Caki2 (cell line): ENCODE results near the gene PCDHB10. TPM values are rescaled to one million over a fixed set of nuclear protein-coding genes. Genes with fewer than 3 reads are reported as not detected.
"Not testable (repeated sequence)": the region's sequence is repeated elsewhere in the genome, so short reads cannot be mapped to it uniquely, and the experiment has no call there.

Source experiments
- DNase-seq: peaks from one replicate; pipeline ENCODE4 v3.0.0-alpha.2; 2015; ENCODE audit warnings: low read depth
- in situ Hi-C: cut with HindIII; loops from 2 replicates; pipeline ENCODE4 v1.10.0; 2016; ENCODE audit warnings: low sequenced_read_pairs, low pct_unique_long_range_greater_than_20kb, mixed read lengths
- total RNA-seq: library from RNA; depleted of rRNA; stranded (reverse); fragments of >200 nt; shearing (Covaris generic); gene quantifications from 2 replicates; pipeline ENCODE4 v1.2.3, GENCODE V29; 2014; ENCODE audit warnings: low replicate concordance

Gene PCDHB10
- total RNA-seq, 1 experiment from 2014 or later = 1.2 TPM

- DNase-seq = peak; percentile 50
- in situ Hi-C loops = no loop called here
Measured at GRCh38 chr5:141182248-141182647, 9.9 kb upstream of the PCDHB10 start, which contains the start of gene PCDHB16. TSS of gene PCDHB16 (plus strand) at chr5:141182387. CDS start at chr5:141182560, 173 bp downstream.

- in situ Hi-C loops, DNase-seq: not testable (repeated sequence)
Measured at GRCh38 chr5:141184117-141184855, 7.9 kb upstream of the PCDHB10 start.

DNA sequence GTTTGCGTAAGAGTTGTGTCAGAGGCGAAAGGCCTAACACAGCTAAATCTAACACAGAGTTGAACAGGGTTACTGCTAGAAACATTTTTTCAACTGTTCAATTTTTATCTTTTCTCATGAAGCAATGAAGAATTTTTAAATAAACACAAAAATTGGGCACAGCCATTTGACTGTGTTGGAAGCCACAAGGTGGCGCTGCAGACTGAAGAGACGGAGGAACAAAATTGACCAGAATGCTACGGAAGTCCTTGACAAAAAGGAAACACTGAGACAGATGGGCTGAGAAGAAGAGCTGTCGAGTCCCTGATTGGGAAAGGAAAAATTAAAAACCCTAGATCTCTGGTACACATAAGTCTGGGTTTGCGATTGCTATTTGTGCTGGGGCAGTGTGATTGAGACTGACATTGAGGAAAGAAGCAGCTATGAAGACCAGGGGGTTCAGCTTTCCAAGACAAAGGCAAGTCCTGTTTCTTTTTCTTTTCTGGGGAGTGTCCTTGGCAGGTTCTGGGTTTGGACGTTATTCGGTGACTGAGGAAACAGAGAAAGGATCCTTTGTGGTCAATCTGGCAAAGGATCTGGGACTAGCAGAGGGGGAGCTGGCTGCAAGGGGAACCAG is 5.1 kb upstream of the PCDHB10 start, which contains the start of gene PCDHB9:
Gene PCDHB9 (plus strand): TSS at position 265 of the 616 bp plus-strand sequence. CDS start 158 bp downstream, at position 423.
- peak; percentile 5 for DNase-seq
- in situ Hi-C loops = no loop called here

GRCh38 chr5:141188682-141189081 is 3.5 kb upstream of the PCDHB10 start:
- in situ Hi-C loops, DNase-seq: not testable (repeated sequence)

- DNase-seq, in situ Hi-C loops: not testable (repeated sequence)
Measured at GRCh38 chr5:141189131-141189530, 3.0 kb upstream of the PCDHB10 start.

- in situ Hi-C loops, DNase-seq: not testable (repeated sequence)
Measured at GRCh38 chr5:141194332-141194731, 2.2 kb downstream of the PCDHB10 start.

GRCh38 chr5:141196363-141196762 is 4.2 kb downstream of the PCDHB10 start:
- no peak for DNase-seq
- in situ Hi-C loops = no loop called here

DNA sequence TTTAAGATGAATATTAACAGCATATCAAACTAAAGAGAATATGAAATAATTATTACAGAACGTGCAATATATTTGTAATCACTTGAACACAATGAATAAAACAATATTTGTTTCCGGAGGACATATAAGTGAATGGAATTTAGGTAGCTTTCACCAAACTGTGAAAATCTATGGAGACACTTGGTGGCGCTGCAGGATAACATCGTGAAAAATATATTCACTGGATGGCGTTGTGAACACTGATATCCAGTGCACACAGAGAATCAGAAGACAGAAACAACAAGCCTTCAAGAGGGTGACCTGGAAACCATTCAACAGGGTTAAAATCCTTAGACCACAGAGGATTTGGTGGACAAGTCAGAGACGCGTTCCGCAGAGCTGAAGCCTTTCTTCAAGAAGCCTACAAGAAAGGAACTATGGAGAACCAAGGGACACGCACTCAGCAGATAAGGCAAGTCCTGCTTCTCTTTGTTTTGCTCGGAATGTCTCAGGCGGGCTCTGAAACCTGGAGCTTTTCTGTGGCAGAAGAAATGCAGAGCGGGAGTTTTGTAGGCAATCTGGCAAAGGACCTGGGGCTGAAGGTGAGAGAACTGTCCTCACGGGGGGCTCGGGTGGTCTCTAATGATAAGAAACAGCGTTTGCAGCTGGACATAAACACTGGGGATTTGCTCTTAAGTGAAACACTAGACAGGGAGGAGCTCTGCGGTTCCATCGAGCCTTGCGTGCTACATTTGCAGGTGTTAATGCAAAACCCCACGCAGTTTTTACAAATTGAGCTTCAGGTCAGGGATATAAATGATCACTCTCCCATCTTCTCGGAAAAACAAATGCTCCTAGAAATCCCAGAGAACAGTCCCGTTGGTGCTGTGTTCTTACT is 7.4 kb downstream of the PCDHB10 start, which contains the start of gene PCDHB11:
Gene PCDHB11 (plus strand): TSS at position 269 of the 877 bp plus-strand sequence. CDS start 148 bp downstream, at position 417.
- DNase-seq = peak; percentile 14
- in situ Hi-C loops = no loop called here

DNA sequence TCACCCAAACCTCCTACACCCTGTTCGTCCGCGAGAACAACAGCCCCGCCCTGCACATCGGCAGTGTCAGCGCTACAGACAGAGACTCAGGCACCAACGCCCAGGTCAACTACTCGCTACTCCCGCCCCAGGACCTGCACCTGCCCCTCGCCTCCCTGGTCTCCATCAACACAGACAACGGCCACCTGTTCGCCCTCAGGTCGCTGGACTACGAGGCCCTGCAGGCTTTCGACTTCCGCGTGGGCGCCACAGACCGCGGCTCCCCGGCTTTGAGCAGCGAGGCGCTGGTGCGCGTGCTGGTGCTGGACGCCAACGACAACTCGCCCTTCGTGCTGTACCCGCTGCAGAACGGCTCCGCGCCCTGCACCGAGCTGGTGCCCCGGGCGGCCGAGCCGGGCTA is 9.0 kb downstream of the PCDHB10 start:
- in situ Hi-C loops, DNase-seq: not testable (repeated sequence)

- in situ Hi-C loops, DNase-seq: not testable (repeated sequence)
Measured at GRCh38 chr5:141201646-141202045, 9.5 kb downstream of the PCDHB10 start.

GRCh38 chr5:141208478-141208877 is 16.3 kb downstream of the PCDHB10 start, which contains the start of gene PCDHB12:
TSS of gene PCDHB12 (plus strand) at chr5:141208719. CDS start at chr5:141208908, 189 bp downstream.
- in situ Hi-C loops = no loop called here
- DNase-seq = peak; percentile 10

DNA sequence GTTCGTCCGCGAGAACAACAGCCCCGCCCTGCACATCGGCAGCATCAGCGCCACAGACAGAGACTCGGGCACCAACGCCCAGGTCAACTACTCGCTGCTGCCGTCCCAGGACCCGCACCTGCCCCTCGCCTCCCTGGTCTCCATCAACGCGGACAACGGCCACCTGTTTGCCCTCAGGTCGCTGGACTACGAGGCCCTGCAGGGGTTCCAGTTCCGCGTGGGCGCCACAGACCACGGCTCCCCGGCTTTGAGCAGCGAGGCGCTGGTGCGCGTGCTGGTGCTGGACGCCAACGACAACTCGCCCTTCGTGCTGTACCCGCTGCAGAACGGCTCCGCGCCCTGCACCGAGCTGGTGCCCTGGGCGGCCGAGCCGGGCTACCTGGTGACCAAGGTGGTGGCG is 18.1 kb downstream of the PCDHB10 start:
- in situ Hi-C loops = not testable (repeated sequence)

GRCh38 chr5:141210849-141211248 is 18.7 kb downstream of the PCDHB10 start:
- in situ Hi-C loops, DNase-seq: not testable (repeated sequence)

More for the DNA sequence above, 18.1 kb downstream of the PCDHB10 start:
- DNase-seq = not testable (repeated sequence)

DNA sequence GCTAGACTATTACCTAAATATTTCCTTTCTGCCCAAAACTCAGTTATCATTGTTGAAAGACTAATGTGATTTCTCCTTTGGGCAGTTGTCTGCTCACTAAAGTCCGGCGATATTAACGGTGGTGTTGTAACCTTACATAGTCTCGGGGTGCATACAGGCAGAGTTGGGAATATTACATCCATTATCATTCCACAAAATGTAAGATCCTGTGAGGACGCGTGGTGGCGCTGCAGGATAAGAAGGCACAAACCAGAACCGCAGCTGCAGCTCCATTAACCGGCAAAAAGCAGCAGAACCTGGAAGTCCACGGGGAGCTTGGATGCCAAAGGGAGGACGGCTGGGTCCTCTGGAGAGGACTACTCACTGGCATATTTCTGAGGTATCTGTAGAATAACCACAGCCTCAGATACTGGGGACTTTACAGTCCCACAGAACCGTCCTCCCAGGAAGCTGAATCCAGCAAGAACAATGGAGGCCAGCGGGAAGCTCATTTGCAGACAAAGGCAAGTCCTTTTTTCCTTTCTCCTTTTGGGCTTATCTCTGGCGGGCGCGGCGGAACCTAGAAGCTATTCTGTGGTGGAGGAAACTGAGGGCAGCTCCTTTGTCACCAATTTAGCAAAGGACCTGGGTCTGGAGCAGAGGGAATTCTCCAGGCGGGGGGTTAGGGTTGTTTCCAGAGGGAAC is 21.6 kb downstream of the PCDHB10 start, which contains the start of gene PCDHB13:
Gene PCDHB13 (plus strand): TSS at position 264 of the 684 bp plus-strand sequence. CDS start 205 bp downstream, at position 469.
- DNase-seq = peak; percentile 6
- in situ Hi-C loops = not testable (repeated sequence)

- in situ Hi-C loops, DNase-seq: not testable (repeated sequence)
Measured at GRCh38 chr5:141214583-141214982, 22.4 kb downstream of the PCDHB10 start.

- in situ Hi-C loops, DNase-seq: not testable (repeated sequence)
Measured at GRCh38 chr5:141215504-141215903, 23.4 kb downstream of the PCDHB10 start.

GRCh38 chr5:141216035-141216434 is 23.9 kb downstream of the PCDHB10 start:
- in situ Hi-C loops = not testable (repeated sequence)

More at GRCh38 chr5:141216035-141216434, 23.9 kb downstream of the PCDHB10 start:
- not testable (repeated sequence) for DNase-seq
